HG02885 (cell line): ENCODE data around the gene NDUFV3.
"Not testable (repeated sequence)": the region's sequence is repeated elsewhere in the genome, so short reads cannot be mapped to it uniquely, and the experiment has no call there.

ENCODE experiments used
- ATAC-seq: cut with Tn5 transposase; IDR thresholded peaks from one replicate; pipeline ENCODE4 v1.9.1; 2021; ENCODE audit warnings: mild to moderate bottlenecking; ENCODE audit not compliant: unreplicated experiment, poor library complexity

The NDUFV3 gene

GRCh38 chr21:42892931-42893755 lies at the start of gene NDUFV3:
Gene NDUFV3 (plus strand): TSS chr21:42893309. CDS start chr21:42893334, 25 bp downstream.
- ATAC-seq, result peak; percentile 92

- no peak for ATAC-seq
These were observed 48.5 kb upstream of the NDUFV3 start for GRCh38 chr21:42844411-42845113.

DNA sequence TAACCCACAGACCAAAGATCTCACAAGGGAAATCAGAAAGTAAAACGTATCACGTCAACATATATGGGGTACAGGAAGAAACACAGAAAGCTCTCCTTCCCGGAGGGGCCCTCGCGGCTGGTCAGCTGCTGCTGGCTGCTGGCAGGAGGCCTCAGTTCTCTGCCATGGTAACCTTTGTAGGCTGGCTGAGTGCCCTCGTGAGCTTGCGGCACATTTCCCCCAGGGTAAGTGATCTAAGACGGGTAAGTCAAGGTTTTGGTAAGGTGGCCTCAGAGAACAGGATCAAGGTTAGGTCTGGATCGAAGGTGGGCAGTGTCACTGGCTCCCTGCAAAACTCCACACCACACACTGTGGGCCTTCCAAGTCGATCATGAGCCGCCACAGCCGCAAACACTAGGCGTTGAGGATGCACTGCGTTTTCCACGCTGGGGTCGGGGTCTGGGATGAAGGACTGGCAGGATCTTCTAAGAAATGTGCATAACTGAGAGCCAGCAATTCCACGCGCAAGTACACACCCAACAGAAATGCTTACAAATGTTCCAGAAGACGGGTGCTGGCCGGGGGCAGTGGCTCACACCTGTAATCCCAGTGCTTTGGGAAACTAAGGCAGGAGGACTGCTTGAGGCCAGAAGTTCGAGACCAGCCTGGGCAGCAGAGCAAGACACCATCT lies 47.7 kb upstream of the NDUFV3 start:
- no peak for ATAC-seq

DNA sequence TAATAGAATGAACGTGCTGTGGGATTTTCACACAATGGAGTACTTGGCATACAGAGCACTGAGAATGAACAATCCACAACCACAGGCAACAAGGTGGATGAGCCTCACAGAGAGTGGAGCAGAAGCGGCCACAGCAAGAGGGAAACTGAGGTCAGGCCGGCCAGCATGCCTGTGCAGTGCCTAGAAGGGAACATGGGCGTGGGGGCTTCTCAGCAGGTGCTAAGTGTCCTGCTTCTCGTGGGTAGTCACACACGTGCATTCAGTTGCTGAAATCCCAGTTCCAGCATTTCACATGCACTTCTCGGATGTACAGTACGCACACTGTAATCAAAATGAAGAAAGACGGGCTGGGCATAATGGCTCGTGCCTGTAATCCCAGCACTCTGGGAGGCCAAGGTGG lies 46.9 kb upstream of the NDUFV3 start:
- ATAC-seq, result no peak

- ATAC-seq, result no peak
These were observed 45.9 kb upstream of the NDUFV3 start for GRCh38 chr21:42847051-42847707.

DNA sequence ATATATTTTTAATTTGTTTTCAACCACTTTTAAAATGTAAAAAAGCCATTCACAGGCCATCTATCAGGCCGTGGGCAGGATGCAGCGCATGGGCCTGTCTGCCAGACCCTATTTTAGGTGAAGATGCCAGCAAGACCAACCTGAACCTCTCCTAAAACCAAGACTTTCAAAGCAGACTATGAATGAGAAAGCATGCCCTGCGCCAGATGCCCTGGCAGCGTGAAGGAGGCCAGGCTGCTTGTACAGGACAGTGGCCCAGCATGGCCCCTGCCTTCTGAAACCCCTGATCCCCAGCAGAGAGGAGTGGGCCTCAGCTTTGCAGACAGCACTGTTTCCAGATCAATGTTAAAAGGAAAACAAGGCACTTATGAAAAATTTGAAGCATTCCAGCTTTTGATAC lies 45.4 kb upstream of the NDUFV3 start:
- no peak for ATAC-seq

DNA sequence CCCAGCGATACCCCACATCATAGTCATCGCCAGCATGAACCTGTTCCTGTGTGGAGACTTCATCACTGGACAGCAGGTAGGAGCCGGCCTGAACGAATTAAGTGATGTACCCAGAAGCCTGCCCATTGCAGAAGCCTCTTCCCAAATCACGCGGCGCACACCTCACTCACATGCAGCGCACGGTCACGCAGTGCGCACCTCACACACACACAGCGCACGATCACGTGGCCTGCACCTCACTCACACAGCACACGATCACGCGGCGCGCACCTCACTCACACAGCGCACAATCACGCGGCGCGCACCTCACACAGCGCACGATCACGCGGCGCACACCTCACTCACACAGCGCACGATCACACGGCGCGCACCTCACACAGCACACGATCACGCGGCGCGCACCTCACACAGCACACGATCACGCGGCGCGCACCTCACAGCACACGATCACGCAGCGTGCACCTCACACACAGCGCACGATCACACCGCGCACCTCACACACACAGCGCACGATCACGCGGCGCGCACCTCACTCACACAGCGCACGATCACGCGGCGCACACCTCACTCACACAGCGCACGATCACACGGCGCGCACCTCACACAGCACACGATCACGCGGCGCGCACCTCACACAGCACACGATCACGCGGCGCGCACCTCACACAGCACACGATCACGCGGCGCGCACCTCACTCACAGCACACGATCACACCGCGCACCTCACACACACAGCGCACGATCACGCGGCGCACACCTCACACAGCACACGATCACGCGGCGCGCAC lies 44.8 kb upstream of the NDUFV3 start:
- not testable (repeated sequence) for ATAC-seq

DNA sequence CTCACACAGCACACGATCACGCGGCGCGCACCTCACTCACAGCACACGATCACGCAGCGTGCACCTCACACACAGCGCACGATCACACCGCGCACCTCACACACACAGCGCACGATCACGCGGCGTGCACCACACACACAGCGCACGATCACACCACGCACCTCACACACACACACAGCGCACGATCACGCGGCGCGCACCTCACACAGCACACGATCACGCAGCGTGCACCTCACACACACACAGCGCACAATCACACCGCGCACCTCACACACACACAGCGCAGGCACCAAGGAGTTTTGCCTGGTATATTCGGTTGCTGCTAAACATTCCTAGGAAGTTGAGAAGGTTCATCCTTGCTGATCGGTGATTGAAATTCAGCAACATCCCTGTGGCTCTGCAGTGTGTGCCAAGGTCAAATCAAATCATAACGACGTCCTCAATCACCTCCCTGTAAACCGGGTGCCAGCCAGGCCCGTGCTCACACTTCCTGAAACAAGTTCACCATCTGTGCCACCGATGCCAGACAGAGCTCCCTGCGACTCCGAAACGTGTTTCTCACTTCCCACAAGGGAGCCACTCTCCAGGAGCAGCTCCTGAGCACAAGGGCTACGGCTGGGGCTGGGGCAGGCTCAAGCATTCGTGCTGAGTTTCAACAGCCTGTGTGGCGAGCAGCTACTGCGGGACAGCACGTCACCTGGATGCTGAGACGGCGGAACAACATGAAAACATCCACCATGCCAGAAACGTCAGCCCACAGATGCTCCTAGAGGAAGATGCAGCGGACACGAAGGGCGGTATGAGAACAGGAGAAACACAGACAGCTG lies 44.0 kb upstream of the NDUFV3 start:
- ATAC-seq, result no peak

- no peak for ATAC-seq
These were observed 43.2 kb upstream of the NDUFV3 start for GRCh38 chr21:42849759-42850412.

DNA sequence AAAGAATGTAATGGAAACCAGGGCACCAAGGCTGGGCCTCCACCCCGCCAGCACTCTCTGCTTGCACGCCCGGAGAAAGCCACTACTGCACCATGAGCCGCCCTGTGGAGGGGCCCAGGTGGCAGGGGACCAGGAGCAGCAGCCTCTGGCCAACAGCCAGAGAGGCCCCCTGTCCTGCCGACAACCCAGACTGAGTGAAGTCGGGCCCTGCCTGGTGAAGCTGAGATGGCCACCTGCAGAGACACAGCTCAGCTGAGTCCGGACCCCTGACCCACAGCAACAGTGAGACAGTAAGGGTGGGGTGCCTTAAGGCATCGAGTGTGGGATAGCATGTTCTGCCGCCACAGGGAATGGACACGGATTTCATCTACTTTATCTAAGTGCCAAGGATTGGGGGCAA lies 42.6 kb upstream of the NDUFV3 start:
- ATAC-seq, result no peak

- ATAC-seq, result no peak
These were observed 42.2 kb upstream of the NDUFV3 start for GRCh38 chr21:42850866-42851391.

DNA sequence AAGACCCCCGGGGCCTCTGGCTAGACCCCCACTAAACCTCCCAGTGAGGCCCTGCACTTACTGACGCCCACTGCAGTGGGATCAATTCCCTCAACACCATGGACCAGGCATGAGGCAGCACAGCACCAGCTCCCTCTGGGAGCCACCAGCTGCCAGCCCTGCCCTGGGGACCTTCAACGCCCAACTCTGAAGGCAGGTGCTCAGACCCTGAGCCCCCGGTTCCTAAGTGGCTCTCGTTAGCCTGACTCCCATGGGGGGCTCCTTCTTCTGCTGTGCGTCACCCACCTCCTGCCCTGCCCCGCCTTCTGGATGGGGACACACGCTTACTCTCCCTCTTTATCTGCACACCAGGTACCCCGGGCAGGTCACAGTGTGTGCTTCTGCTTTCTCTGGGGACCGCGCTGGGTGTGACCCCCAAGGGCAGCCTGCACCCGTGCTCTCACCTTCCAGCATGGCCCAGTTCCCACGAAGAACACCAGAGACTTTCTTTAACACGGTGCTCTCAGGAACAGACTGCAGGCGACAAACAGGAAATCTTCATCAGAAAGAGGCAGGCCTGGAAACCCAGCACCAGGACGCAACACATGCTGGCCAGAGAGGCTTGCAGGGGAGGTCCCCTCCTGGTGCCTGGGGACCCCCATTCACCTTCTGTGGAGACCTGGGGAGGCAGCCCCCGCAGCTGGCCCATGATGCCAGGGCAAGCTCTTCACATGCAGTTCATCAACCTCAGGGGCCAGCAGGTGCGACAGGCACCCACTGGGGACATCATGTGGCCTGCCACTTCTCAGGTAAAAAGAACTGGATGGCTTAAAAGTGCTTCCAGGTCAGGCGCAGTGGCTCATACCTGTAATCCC lies 41.1 kb upstream of the NDUFV3 start:
- no peak for ATAC-seq

DNA sequence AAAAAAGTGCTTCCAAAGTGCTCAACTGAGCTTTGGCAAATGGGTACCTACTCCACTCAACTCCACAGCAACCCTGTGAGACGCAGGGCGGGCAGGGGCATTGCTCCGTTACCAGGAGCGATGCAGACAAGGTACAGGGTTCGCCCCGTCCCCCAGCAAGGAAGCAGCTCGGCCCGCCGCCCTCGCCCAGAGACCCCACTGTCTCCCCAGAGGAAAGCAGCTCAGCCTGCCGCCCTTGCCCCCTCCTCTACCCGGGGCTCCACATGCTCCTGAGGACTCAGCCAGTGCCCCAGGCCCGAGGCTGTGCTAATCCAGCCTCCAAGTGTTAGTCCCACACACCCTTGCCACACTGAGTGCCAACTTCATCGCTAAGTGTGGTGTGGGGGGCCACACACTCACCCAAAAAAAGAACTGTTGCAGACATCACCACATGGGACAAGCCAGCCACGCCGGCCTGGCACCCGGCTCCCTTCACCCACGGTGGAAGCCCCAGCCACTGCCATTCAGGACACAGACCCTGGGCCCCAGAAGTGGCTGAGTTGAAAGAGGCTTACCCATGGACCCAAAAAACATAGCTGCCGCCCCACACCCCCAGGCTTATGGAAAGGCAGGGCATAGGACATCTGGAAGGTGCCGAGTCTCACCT lies 40.1 kb upstream of the NDUFV3 start:
- no peak for ATAC-seq

GRCh38 chr21:42853621-42854020 lies 39.5 kb upstream of the NDUFV3 start:
- ATAC-seq, result no peak

DNA sequence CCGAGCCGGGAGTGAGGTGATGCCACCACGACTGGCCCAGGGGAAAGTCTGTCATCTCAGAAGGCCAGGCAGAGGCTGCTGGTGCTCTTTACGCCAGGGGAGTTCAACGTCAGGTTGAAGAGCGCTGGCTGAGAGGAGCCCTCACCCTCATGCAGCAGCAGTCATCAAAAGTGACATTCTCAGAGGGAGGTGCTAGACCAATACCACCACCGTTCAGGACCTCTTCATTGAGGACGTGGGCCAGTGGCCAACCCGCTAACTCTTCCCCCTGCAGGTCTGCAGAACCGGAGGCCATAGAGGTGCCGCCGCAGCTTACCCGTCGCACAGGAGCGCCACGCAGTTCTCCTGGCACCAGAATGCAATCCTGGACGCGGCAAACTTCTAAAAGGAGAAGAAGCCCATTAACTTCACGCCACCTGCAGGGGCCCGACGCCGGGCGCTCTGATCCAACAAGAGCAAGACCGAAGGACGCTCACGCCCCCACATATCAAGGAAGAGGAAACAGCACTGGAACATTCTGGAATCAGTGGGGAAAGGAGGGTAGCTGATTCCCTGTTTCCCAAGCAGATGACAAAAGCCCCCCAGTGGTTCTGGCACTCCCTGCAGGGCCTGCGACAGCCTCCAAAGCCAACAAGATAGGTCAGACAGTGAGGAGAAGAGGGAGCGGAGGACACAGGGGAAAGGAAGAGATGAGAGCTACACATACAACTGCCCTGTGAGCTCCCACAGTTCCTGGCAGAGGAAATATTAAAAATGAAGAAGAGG lies 38.7 kb upstream of the NDUFV3 start:
- ATAC-seq, result no peak
